GM12864 (cell line): ENCODE results near the gene NETO1.

Source experiments
- DNase-seq: peaks from one replicate; pipeline ENCODE4 v3.0.0-alpha.2; 2011; ENCODE audit warnings: low read depth
- H3K4me3 ChIP-seq: 2 replicates; pipeline ENCODE4 v1.5.1; 2011; ENCODE audit warnings: mild to moderate bottlenecking, low read depth, low read length, control low read depth
- TF ChIP-seq, protein P1 (sequence below): IDR thresholded peaks from 2 replicates; pipeline ENCODE4 v1.5.1; 2011; ENCODE audit warnings: low read depth, mild to moderate bottlenecking, moderate library complexity, low read length, control low read depth, inconsistent platforms; ENCODE audit errors: missing control alignments

Gene NETO1

DNA sequence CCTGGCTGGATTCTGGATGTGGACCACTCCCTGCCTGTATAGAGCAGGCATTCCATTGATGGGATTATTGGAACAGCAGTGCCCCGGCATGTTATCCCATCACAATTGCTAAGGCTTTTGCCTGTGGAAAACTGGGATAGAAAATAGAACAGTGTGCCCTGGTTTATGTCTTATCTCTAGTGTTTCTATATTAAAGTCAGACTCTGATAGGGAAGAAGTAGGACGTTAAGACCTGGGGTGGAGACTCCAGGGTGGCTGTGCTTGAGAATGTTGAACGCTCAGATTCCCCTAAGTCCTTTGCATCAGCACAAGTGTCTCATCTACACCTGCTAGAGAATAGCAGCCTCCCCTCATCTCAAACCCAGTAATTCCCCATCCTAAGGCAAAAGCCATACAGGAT lies 10.8 kb upstream of the NETO1 start:
- H3K4me3 ChIP-seq: no peak overlapping the region
- TF ChIP-seq, protein P1, sequence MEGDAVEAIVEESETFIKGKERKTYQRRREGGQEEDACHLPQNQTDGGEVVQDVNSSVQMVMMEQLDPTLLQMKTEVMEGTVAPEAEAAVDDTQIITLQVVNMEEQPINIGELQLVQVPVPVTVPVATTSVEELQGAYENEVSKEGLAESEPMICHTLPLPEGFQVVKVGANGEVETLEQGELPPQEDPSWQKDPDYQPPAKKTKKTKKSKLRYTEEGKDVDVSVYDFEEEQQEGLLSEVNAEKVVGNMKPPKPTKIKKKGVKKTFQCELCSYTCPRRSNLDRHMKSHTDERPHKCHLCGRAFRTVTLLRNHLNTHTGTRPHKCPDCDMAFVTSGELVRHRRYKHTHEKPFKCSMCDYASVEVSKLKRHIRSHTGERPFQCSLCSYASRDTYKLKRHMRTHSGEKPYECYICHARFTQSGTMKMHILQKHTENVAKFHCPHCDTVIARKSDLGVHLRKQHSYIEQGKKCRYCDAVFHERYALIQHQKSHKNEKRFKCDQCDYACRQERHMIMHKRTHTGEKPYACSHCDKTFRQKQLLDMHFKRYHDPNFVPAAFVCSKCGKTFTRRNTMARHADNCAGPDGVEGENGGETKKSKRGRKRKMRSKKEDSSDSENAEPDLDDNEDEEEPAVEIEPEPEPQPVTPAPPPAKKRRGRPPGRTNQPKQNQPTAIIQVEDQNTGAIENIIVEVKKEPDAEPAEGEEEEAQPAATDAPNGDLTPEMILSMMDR: no peak
- no peak for DNase-seq

DNA sequence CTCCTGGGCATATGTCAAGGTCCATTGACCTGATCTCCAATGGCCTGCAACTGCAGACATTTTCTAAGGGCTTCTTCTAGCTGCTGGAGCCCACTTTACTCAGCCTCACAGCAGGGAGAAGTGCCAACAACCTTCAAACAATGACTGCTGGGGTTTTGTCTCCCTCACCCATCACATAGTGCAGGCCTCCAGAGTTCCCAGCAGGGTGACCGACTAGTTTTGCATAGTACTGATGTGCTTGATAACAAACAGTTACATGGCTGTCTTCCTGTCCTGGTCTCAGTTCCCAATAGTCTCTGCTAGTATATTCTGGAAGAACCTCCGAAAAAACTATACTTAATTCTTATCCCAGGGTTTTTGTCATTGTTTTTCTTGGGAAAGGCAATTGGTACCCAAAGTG lies 10.4 kb upstream of the NETO1 start:
- no peak overlapping the region for H3K4me3 ChIP-seq
- DNase-seq: no peak
- TF ChIP-seq, protein P1: no peak

DNA sequence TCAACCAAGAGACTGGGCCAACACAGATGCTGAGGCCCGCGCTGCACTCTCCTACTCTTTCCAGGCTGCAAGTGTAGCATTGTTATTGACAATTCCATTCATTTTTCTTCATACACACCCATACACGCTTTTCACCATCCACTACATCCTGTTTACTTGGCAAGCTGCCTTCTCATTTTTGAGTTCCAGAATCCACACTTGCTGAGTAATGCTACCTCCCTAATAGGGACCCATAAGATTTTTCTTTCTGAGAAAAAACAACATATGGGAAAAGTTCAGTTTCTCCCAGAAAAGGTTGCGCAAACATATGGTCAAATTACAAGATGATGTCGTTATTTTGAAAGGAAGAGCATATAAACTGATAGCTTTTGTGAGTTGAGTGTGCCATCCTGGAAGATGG lies 3.3 kb upstream of the NETO1 start:
- no peak overlapping the region for H3K4me3 ChIP-seq
- TF ChIP-seq, protein P1: no peak
- no peak for DNase-seq

DNA sequence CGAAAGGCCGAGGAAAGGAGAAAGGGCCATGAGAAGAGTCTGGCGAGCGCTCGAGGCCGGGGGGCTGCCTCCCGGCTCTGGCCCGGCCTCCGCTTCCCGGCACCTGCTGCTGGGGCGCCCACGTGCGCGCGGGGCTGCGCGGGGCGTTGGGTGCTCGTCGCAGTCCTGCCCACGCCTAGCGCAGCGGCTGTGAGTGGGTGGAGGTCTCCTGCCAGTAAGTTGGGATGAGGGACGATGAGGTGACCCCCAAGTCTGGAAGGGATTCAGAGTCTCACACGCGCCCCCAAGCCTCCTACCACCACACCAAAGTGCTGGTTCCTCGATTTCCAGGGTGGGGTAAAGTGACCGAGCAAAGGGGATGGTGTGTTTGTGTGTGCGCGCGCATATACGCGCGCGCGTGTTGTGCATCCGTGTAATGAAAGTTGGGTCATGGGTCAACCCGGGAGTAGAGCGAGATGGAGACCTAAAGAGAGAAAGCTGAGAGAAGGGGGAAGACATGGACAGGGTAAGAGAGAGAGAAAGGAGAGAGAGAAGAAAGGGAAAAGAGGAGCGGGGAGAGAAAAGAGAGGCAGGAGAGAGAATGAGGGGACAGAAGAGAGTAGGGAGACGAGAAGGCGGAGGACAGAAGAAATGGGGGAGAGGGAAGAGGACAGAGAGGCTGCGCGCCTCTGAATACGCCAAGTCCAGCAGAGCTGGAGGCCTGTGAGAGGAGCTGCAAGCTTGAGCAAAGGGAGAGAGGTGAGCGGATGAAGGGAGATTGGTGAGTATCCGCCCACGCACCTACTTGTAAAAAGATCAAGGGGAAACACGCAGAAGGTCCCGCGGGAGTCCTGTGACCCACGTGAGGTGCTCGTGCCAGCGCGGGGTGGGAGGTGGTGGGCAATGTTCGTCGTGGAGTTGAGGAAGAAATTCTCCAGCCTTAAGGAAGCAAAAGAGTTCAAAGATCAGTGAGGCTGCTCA lies 1.7 kb upstream of the NETO1 start:
- H3K4me3 ChIP-seq: no peak overlapping the region; the same call in 1 of the 2 replicates
- TF ChIP-seq, protein P1: no peak
- DNase-seq: no peak

DNA sequence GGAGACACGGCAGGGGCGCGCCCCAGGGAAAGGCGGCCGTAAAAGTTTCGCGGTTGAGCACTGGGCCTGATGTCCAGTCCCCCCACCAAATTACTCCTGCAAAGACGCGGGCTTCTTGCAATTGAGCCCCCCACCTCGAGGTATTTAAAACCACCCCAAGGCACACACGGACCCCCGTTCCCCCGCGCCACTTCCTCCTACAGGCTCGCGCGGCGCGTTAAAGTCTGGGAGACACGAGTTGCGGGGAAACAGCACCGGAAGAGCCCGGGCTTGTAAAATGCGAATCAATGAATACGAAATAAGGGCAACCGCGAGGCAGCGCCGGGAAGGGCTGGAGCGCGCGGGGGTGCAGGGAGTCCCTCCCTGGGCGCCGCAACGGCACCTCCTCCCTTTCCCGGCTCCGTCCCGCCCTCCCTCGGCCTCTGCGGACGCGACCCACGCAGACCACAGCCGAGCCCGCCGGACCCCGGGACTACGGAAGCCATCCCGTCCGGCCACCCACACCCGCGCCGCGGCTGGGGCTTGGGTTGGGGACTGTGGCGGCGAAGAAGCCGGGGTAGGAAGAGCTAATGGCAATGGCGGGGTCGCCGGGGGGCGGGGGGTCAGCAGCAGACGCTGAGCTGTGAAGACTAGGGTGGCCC lies 918 bp upstream of the NETO1 start:
- TF ChIP-seq, protein P1: no peak
- H3K4me3 ChIP-seq: no peak overlapping the region
- DNase-seq: no peak

DNA sequence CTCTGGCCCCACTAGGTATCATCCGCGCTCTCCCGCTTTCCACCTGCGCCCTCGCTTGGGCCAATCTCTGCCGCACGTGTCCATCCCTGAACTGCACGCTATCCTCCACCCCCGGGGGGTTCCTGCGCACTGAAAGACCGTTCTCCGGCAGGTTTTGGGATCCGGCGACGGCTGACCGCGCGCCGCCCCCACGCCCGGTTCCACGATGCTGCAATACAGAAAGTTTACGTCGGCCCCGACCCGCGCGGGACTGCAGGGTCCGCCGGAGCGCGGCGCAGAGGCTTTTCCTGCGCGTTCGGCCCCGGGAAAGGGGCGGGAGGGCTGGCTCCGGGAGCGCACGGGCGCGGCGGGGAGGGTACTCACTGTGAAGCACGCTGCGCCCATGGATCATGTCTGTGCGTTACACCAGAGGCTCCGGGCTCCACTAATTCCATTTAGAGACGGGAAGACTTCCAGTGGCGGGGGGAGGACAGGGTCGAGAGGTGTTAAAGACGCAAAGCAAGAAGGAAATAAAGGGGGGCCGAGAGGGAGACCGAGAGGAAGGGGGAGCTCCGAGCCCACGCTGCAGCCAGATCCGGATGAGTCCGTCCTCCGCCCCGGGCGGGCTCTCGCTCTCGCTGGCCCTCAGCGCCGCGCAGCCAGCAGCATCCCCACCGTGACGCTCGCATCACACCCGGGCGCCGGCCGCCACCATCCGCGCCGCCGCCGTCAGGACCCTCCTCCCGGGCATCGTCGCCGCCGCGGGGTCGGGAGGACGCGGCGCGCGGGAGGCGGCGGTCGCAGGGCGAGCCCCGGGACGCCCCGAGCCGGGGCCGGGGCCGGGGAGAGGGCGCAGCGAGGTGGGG lies 664 bp downstream of the NETO1 start:
- H3K4me3 ChIP-seq: peak overlapping the region; percentile 11; the same call in 1 of the 2 replicates
- DNase-seq: no peak
- TF ChIP-seq, protein P1: no peak
